Stimulated activated CD4-positive, alpha-beta T cell treated with anti-CD3 and anti-CD28 coated beads, Interleukin-12 subunit alpha, Interleukin-12 subunit beta, amount 100 ng/mL, for 4 hours (primary cell): ENCODE results near the gene ZNF541.

Experiments
- DNase-seq: peaks from one replicate; pipeline ENCODE4 v3.0.0-alpha.2; 2020

The ZNF541 gene

DNA sequence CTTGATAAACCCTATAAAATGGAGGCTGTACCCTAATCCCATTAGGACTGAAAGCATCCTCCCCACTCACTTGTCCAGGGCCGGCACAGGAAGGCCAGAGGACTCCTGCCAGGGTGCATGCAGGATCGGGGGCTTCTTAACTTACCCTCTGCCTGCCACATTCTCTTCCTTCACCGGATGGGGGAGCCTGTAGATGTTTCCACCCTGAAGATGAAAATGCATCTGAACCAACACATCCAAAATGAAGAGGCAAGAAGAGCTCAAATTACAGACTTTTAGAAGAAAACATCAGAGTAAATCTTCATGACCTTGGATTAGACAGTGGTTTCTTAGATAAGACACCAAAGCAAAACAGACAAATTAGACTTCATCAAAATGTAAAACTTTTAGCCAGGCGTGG is 32.2 kb downstream of the ZNF541 start:
- DNase-seq = no peak

DNA sequence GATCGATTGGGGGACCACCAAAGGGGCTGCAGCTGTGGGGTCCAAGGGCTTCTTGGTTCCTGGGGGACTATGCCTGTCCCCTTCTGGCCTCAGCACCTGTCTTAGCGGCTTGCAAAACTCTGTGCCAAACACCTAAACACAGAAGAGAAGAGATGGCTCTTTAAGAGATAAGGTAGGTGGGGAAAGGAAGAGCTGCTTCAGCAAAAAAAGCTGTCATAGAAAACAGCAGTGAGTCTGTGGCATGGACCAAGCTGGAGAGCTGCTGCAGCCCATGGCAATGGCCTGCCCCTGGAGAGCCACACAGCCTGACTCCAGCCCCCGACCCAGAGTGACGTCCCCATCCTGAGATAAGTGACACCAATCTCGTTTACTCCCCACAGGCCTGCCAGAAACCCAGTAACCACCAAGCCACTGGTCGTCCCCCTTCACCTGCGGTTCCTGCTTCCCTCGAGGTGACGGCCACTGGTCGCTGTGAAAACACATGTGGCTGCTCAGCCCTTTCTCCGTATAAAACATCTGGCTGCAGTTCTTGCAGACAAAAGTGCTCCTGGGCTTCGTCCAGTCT is 33.1 kb downstream of the ZNF541 start:
- no peak for DNase-seq

DNA sequence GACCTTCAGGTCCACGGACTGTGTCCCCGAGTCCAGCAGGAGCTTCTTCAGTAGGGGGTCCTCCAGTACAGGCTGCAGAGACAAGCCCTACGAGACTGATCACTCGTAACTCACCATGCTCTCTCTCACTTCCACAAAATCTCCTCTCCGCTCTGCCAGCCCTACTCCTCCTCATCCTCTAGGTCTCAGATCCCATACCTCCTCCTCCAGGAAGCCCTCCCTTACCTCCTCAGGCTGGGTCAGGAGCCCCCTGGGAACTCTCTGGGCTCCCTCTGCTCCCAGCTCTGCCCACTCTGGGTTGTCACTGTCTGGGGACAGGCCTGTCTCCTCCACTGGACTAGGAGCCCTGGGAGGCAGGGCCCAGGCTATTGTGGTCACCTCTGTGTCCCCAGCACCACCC is 34.1 kb downstream of the ZNF541 start:
- no peak for DNase-seq

DNA sequence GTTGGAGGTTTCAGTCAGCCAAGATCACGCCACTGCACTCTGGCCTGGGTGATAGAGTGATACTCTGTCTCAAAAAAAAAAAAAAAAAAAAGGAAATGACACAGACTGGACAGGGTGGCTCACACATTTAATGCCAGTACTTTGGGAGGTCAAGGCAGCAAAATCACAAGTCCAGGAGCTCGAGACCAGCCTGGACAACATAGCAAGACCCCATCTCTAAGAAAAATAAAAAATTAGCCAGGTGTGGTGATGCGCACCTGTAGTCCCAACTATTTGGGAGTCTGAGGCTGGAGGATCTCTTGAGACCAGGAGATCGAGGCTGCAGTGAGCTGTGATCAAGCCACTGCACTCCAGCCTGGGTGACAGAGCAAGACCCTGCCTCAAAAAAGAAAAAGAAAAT is 35.5 kb downstream of the ZNF541 start:
- DNase-seq = no peak

DNA sequence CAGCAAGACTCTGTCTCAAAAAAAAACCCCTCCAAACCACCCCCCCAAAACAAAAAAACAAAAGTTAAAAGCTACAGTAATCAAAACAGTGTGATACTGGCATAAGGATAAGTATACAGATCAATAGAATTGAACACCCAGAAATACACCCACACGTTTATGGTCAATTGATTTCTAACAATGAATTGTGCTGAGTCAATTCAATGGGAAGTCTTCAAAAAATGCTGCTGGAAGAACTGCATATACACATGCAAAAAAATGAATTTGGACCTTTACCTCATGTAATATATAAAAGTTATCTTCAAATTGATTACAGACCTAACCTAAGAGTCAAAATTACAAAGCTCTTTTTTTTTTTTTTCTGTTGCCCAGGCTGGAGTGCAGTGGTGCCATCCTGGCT is 38.3 kb downstream of the ZNF541 start:
- DNase-seq = no peak

DNA sequence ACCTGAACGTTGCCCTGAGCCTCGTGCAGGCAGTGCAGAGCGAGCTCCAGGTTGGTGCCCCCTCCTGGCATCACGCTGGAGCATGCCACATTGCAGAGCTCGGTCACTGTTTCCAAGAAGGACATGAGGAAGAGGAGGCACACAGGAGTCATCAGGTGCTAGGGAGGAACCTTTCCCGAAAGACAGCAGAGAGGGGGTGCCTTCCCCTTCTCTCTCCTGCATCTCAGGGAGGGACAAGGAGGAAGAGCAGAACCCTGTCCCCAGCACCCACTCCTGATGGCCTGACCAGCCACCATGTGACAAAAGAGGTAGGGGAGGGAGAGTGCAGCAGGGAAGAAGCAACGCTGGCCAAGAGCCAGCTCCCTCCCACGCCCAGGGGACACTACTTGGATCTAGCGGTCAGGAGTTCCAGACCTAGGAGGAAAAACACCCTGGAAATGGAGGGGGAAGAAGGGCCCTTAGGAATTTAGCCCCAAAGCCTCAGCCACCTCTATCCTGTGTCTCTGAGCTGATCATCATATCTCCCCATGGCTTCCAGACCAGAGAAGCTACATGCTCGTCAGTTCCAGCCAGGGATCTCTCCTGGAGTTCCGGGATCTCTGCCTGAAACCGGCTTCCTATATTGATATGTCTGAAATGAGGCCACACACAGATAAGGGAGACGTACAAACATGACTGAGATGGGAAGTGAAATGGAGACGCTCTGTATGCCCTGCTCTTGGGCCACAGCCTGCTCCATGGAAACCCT is 41.1 kb downstream of the ZNF541 start:
- DNase-seq = no peak

DNA sequence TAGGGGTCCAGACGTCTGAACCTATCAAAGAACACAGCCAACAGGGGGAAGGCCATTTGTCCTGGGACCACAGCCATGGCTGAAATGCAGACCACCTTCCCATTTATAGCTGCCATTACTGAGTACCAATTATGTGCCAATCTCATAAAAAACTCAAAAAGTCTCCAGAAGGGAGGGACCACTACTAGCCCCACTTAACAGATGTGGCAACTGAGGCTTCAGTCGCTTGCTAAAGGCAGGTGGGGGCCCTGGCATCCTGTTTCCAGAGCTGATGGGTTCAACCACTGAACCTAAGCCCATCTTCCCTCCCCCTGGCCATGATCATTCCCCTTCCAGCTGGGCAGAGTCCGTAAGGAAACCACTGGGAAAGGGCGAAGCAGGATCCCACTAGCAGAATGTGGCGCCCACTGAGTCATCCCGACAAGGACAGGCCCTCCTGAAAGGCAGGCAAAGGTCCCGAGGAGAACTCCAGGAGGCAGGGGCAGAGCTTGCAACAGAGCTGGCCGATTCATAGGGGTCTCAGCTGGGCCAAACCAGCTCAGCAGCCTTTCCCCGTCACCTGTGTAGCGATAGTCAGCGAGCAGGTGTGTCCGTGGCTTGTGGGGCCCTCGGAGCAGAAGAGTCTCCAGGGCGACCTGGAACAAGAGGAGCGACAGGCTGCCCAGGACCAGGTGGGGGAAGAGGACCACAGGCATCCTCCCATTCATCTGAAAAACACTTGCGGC is 43.8 kb downstream of the ZNF541 start:
- DNase-seq = no peak

DNA sequence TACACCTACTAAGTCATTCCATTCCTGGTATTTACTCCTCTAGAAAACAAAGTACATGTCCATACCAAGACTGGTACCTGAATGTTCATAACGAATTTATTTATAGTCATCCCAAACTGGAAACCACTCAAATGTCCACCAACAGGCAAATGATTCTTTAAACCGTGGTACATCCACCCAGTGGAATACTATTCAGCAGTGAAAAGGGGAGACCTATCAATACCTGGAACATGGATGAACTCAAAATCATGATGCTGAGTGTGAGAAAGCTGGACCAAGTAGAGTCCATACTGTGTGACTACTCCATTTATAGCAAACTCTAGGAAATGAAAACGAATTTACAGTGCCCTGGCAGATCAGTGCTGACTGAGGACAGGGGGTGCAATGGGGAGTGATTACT is 46.1 kb downstream of the ZNF541 start:
- DNase-seq = no peak

DNA sequence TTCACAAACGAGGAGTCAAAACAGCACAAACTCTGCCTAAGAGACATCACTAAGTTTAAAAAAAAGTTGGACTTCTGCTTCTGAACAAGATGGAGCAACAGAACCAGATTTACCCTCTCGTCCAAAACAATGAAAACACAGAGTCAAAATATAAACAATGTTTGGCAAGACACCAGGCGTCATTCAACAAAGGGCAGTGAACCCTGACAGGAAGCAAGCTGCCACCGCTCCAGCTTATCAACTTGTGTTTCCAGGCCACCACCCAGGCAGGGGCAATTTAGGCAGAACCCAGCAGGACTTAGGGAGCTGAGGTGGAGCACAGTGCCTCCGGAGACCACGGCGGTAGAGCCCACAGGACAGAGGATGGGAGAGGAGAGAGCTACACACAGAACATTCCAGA is 49.5 kb downstream of the ZNF541 start:
- DNase-seq = no peak
